ENCODE results near the gene STAT5A. TPM values are rescaled to one million over a fixed set of nuclear protein-coding genes. Genes with fewer than 3 reads are reported as not detected.
A peak's percentile ranks its signal among the peaks of the same experiment; 100 is the strongest.

STAT5A gene
- total and polyA plus RNA-seq, 2 donors from 2014 or later: 11.5 to 47.9 TPM

DNA sequence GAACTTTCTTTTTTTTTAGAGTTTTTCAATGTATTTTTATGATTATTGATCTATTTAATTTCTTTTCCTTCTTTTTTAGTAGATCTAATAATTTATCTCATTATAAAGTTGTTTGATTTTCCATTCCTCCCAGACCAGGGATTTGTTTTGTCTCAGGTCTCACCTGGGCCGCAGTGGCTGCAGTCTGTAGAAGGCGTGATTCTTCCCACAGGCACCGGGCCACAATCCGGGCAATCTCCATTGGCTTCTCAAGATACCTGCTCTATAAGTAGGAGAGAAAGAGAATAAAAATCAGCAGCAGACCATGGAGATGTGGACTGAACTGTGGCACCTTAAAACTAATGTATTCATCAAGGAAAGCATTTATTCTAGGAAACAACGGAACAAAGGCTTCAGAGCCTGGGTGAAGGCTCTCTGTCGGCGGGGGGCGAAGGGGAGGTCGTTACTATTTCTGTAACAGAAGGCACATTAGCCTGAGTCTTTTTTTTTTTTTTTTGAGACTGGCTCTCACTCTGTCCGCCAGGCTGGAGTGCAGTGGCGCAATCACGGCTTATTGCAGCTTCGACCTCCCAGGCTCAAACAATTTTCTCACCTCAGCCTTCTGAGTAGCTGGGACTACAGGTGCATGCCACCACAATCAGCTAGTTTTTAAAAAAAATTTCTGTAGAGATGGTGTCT, 57.2 kb downstream of the STAT5A start:
- DNase-seq (no peak), FAIRE-seq (no peak)
- no peak overlapping the region for H3K27ac ChIP-seq (ENCODE audit: low read depth in 2 of 2, low read length in 2 of 2)
- H3K36me3 ChIP-seq (ENCODE audit: control insufficient read depth in 2 of 3, insufficient read depth in 3 of 3, low read length in 3 of 3): peaks cover 2 to 34% (median 27%) of the 10 kb centered on the region in 3 donors
- intact Hi-C loops (cut with DNase I): no loop called here
- no peaks in the 10 kb centered on the region for H3K9me3 ChIP-seq (ENCODE audit: control insufficient read depth in 2 of 3, insufficient read depth in 1 of 3, low read length in 3 of 3)
- TF ChIP-seq, protein P1, sequence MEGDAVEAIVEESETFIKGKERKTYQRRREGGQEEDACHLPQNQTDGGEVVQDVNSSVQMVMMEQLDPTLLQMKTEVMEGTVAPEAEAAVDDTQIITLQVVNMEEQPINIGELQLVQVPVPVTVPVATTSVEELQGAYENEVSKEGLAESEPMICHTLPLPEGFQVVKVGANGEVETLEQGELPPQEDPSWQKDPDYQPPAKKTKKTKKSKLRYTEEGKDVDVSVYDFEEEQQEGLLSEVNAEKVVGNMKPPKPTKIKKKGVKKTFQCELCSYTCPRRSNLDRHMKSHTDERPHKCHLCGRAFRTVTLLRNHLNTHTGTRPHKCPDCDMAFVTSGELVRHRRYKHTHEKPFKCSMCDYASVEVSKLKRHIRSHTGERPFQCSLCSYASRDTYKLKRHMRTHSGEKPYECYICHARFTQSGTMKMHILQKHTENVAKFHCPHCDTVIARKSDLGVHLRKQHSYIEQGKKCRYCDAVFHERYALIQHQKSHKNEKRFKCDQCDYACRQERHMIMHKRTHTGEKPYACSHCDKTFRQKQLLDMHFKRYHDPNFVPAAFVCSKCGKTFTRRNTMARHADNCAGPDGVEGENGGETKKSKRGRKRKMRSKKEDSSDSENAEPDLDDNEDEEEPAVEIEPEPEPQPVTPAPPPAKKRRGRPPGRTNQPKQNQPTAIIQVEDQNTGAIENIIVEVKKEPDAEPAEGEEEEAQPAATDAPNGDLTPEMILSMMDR (IDR thresholded peaks at IDR 0.05; ENCODE audit: borderline replicate concordance, extremely low read depth, insufficient read depth): no peak
- H3K4me1 ChIP-seq (ENCODE audit: control insufficient read depth in 2 of 3, insufficient read depth in 2 of 3, low read depth in 1 of 3, low read length in 3 of 3): peaks cover 0 to 13% (median 8%) of the 10 kb centered on the region in 3 donors
- no peak overlapping the region for H3K4me3 ChIP-seq (ENCODE audit: low read length in 3 of 3)
- H3K9ac ChIP-seq (ENCODE audit: low read length in 3 of 3): no peak overlapping the region
- H3K27me3 ChIP-seq (ENCODE audit: control insufficient read depth, insufficient read depth, low read length): no peaks in the 10 kb centered on the region

DNA sequence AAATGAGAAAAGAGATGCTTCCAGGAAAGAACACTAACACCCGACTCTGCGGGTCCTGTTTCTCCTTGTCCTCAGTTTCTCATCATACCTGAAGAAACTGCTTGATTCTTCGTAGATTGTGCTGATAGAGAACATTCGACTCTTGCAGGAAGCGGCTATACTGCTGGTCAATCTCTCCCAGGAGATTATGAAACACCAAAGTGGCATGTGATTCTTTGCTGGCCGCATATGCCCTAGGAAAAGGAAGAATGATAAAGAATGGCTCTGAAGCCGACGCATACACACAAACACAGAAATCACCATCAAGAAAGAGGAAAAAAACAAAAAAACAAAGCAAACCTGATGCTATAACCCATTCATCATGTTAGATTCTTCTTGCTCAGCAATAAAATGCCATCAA, 58.2 kb downstream of the STAT5A start:
- intact Hi-C loops (cut with DNase I): no loop called here
- H3K9ac ChIP-seq (ENCODE audit: low read length in 3 of 3): no peak overlapping the region
- no peaks in the 10 kb centered on the region for H3K27me3 ChIP-seq (ENCODE audit: control insufficient read depth, insufficient read depth, low read length)
- H3K36me3 ChIP-seq (ENCODE audit: control insufficient read depth in 2 of 3, insufficient read depth in 3 of 3, low read length in 3 of 3): peaks cover 2 to 26% (median 20%) of the 10 kb centered on the region in 3 donors
- no peak for FAIRE-seq
- TF ChIP-seq, protein P1 (IDR thresholded peaks at IDR 0.05; ENCODE audit: borderline replicate concordance, extremely low read depth, insufficient read depth): no peak
- H3K4me3 ChIP-seq (ENCODE audit: low read length in 3 of 3): no peak overlapping the region
- H3K4me1 ChIP-seq (ENCODE audit: control insufficient read depth in 2 of 3, insufficient read depth in 2 of 3, low read depth in 1 of 3, low read length in 3 of 3): peaks cover 0 to 13% (median 8%) of the 10 kb centered on the region in 3 donors
- DNase-seq: no peak
- H3K9me3 ChIP-seq (ENCODE audit: control insufficient read depth in 2 of 3, insufficient read depth in 1 of 3, low read length in 3 of 3): no peaks in the 10 kb centered on the region
- no peak overlapping the region for H3K27ac ChIP-seq (ENCODE audit: low read depth in 2 of 2, low read length in 2 of 2)

DNA sequence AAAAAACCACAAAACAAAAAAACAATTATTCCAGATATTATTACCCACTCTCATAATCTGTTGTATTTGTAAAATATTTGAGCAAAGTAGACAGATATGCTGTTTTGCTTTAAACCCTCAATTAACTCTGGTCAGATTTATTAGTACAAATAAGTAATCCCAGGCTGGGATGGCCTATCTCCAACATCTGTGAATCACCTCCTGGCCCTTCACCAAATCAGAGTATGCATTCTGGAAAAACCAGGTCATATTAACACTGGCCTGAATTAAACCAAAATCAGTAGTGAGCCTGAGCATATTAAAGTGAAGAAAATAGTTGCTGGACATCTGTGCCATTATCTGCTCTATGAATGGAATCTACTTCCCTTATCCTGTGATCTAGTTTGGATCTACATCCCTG, 58.9 kb downstream of the STAT5A start:
- no peaks in the 10 kb centered on the region for H3K9me3 ChIP-seq (ENCODE audit: control insufficient read depth in 2 of 3, insufficient read depth in 1 of 3, low read length in 3 of 3)
- DNase-seq: no peak
- H3K27ac ChIP-seq (ENCODE audit: low read depth in 2 of 2, low read length in 2 of 2): peak overlapping the region in 1 of 2 donors; percentile 26
- H3K36me3 ChIP-seq (ENCODE audit: control insufficient read depth in 2 of 3, insufficient read depth in 3 of 3, low read length in 3 of 3): peaks cover 2 to 19% (median 17%) of the 10 kb centered on the region in 3 donors
- H3K4me3 ChIP-seq (ENCODE audit: low read length in 3 of 3): no peak overlapping the region
- peak; percentile 50 for FAIRE-seq
- peaks cover 0 to 13% (median 8%) of the 10 kb centered on the region in 3 donors for H3K4me1 ChIP-seq (ENCODE audit: control insufficient read depth in 2 of 3, insufficient read depth in 2 of 3, low read depth in 1 of 3, low read length in 3 of 3)
- H3K9ac ChIP-seq (ENCODE audit: low read length in 3 of 3): no peak overlapping the region
- no peaks in the 10 kb centered on the region for H3K27me3 ChIP-seq (ENCODE audit: control insufficient read depth, insufficient read depth, low read length)
- intact Hi-C loops (cut with DNase I): no loop called here
- TF ChIP-seq, protein P1 (IDR thresholded peaks at IDR 0.05; ENCODE audit: borderline replicate concordance, extremely low read depth, insufficient read depth): no peak
